ENCODE data around the gene BSND. TPM values are rescaled to one million over a fixed set of nuclear protein-coding genes. Genes with fewer than 3 reads are reported as not detected.

Gene BSND
- total RNA-seq, 1 donor from 2014 or later: not detected

GRCh38 chr1:54988975-54989374, 9.8 kb upstream of the BSND start:
- TF ChIP-seq CTCF (IDR thresholded peaks at IDR 0.05): no peak
- Mint-ChIP-seq H3K9me3 (ENCODE audit: low read depth) (no peaks in the 10 kb centered on the region), H3K27me3 (ENCODE audit: low read depth) (peaks cover 4% of the 10 kb centered on the region), H3K27ac (ENCODE audit: unreplicated experiment) (no peak overlapping the region), H3K4me3 (ENCODE audit: unreplicated experiment) (no peak overlapping the region), H3K4me1 (ENCODE audit: low read depth) (peaks cover 8% of the 10 kb centered on the region), H3K36me3 (ENCODE audit: low read depth) (no peaks in the 10 kb centered on the region)
- no peak for DNase-seq (ENCODE audit: low spot score)

GRCh38 chr1:54989473-54989872, 9.3 kb upstream of the BSND start:
- no peak overlapping the region for H3K27ac Mint-ChIP-seq (ENCODE audit: unreplicated experiment)
- H3K27me3 Mint-ChIP-seq (ENCODE audit: low read depth): peaks cover 2% of the 10 kb centered on the region
- no peaks in the 10 kb centered on the region for H3K36me3 Mint-ChIP-seq (ENCODE audit: low read depth)
- no peaks in the 10 kb centered on the region for H3K9me3 Mint-ChIP-seq (ENCODE audit: low read depth)
- DNase-seq (ENCODE audit: low spot score): no peak
- peaks cover 6% of the 10 kb centered on the region for H3K4me1 Mint-ChIP-seq (ENCODE audit: low read depth)
- no peak for TF ChIP-seq CTCF (IDR thresholded peaks at IDR 0.05)
- H3K4me3 Mint-ChIP-seq (ENCODE audit: unreplicated experiment): no peak overlapping the region

- Mint-ChIP-seq H3K9me3 (ENCODE audit: low read depth) (no peaks in the 10 kb centered on the region), H3K27me3 (ENCODE audit: low read depth) (peaks cover 6% of the 10 kb centered on the region), H3K4me3 (ENCODE audit: unreplicated experiment) (no peak overlapping the region), H3K4me1 (ENCODE audit: low read depth) (peaks cover 6% of the 10 kb centered on the region), H3K27ac (ENCODE audit: unreplicated experiment) (no peak overlapping the region), H3K36me3 (ENCODE audit: low read depth) (no peaks in the 10 kb centered on the region)
- no peak for TF ChIP-seq CTCF (IDR thresholded peaks at IDR 0.05)
- DNase-seq (ENCODE audit: low spot score): peak; percentile 68
These were observed 8.5 kb upstream of the BSND start for GRCh38 chr1:54989968-54990810.

GRCh38 chr1:54990916-54991315, 7.8 kb upstream of the BSND start:
- DNase-seq (ENCODE audit: low spot score): peak; percentile 69
- H3K36me3 Mint-ChIP-seq (ENCODE audit: low read depth): no peaks in the 10 kb centered on the region
- H3K4me3 Mint-ChIP-seq (ENCODE audit: unreplicated experiment): no peak overlapping the region
- no peak overlapping the region for H3K27ac Mint-ChIP-seq (ENCODE audit: unreplicated experiment)
- H3K4me1 Mint-ChIP-seq (ENCODE audit: low read depth): peaks cover 6% of the 10 kb centered on the region
- no peaks in the 10 kb centered on the region for H3K9me3 Mint-ChIP-seq (ENCODE audit: low read depth)
- peaks cover 11% of the 10 kb centered on the region for H3K27me3 Mint-ChIP-seq (ENCODE audit: low read depth)
- no peak for TF ChIP-seq CTCF (IDR thresholded peaks at IDR 0.05)

- Mint-ChIP-seq H3K27ac (ENCODE audit: unreplicated experiment) (no peak overlapping the region), H3K36me3 (ENCODE audit: low read depth) (no peaks in the 10 kb centered on the region), H3K4me3 (ENCODE audit: unreplicated experiment) (no peak overlapping the region), H3K4me1 (ENCODE audit: low read depth) (peaks cover 12% of the 10 kb centered on the region), H3K27me3 (ENCODE audit: low read depth) (peaks cover 19% of the 10 kb centered on the region), H3K9me3 (ENCODE audit: low read depth) (no peaks in the 10 kb centered on the region)
- DNase-seq (ENCODE audit: low spot score): no peak
- no peak for TF ChIP-seq CTCF (IDR thresholded peaks at IDR 0.05)
These were observed 6.8 kb upstream of the BSND start for GRCh38 chr1:54991939-54992338.

Data from chondrocyte (in vitro differentiated cells).